Breast epithelium (tissue), 4 donors: ENCODE data around the gene EPHA6. TPM values are rescaled to one million over a fixed set of nuclear protein-coding genes. Genes with fewer than 3 reads are reported as not detected.

Experiments used
- DNase-seq, 2 donors: peaks; one replicate each; pipeline ENCODE4 v3.0.0-alpha.2; 2019; ENCODE audit warnings: low spot score in 2 of 2
- H3K27ac ChIP-seq, 2 donors: fragments of 200-600 bp; sonication (generic) in 1 of 2; one replicate each; pipeline ENCODE4 v1.5.1; 2016 to 2019; ENCODE audit warnings: mild to moderate bottlenecking in 1 of 2
- H3K27me3 ChIP-seq, 2 donors: fragments of 200-600 bp; sonication (generic) in 1 of 2; one replicate each; pipeline versions ENCODE4 v1.5.1 to v1.6.0; 2017 to 2019; ENCODE audit warnings: control low read depth in 1 of 2, mild to moderate bottlenecking in 1 of 2
- H3K36me3 ChIP-seq: fragments of 200-600 bp; one replicate; pipeline ENCODE4 v1.5.1; 2019
- H3K4me1 ChIP-seq, 2 donors: fragments of 200-600 bp; sonication (generic); one replicate each; pipeline ENCODE4 v1.5.1; 2016 to 2019; ENCODE audit warnings: control low read depth in 1 of 2
- H3K4me3 ChIP-seq, 3 donors: fragments of 200-600 bp; sonication (generic); 1 replicate in 2 of 3; 2 replicates in 1 of 3; pipeline ENCODE4 v1.5.1; 2016 to 2019; ENCODE audit warnings: mild to moderate bottlenecking in 3 of 3, moderate library complexity in 2 of 3
- H3K9me3 ChIP-seq, 2 donors: fragments of 200-600 bp; sonication (generic) in 1 of 2; one replicate each; pipeline ENCODE4 v1.5.1; 2016 to 2019; ENCODE audit warnings: control low read depth in 1 of 2
- POLR2A ChIP-seq: fragments of 450-650 bp; IDR thresholded peaks from one replicate; pipeline ENCODE4 v1.6.1; 2016; ENCODE audit warnings: antibody characterized with exemption, mild to moderate bottlenecking, moderate library complexity
- POLR2AphosphoS5 ChIP-seq, 3 donors: sonication (generic); formaldehyde crosslinking; IDR thresholded peaks; one replicate each; pipeline ENCODE4 v1.6.1; 2017; ENCODE audit warnings: antibody characterized with exemption in 3 of 3
- intact Hi-C: fragments of 100-400 bp; cut with DNase I; formaldehyde crosslinking; loops from one replicate; pipeline ENCODE4 v1.15.1; 2023; ENCODE audit warnings: low total_unique reads
- total RNA-seq, 3 donors: library from RNA; depleted of rRNA; stranded (reverse); fragments of >200 nt; gene quantifications; one replicate each; pipeline ENCODE4 v1.1.0, GENCODE V29; 2016
- TF ChIP-seq, protein P1 (sequence below), 3 donors: fragments of 450-650 bp; IDR thresholded peaks; one replicate each; pipeline ENCODE4 v1.5.1; 2016 to 2017; ENCODE audit warnings: antibody characterized with exemption in 3 of 3, mild to moderate bottlenecking in 3 of 3, moderate library complexity in 3 of 3

EPHA6 gene
- total RNA-seq, 3 donors from 2014 or later, result 0.98 to 1.4 (median 1.2) TPM

DNA sequence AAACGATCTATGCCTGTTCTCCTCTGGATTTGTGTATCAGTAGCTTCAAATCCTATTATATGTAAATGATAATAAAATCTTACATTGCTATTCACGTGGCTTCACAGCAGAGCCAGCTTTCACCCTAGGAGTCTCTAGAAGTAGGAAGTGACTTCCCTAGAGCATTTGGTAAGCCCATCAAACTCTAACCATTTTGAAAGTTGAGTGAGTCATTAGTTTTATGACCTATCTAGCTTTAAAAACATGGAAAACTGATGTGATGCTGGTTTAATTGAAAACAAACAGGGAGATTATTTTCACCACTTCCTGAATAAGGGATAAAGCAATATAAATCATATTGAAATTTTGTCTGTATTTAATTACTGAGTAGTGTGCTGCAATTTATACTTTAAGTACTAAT, 275.2 kb downstream of the EPHA6 start:
- DNase-seq, result no peak
- H3K27ac ChIP-seq, result no peak overlapping the region
- intact Hi-C loops, result no loop called here
- no peaks in the 10 kb centered on the region for H3K4me1 ChIP-seq
- H3K36me3 ChIP-seq, result no peaks in the 10 kb centered on the region
- TF ChIP-seq, protein P1, sequence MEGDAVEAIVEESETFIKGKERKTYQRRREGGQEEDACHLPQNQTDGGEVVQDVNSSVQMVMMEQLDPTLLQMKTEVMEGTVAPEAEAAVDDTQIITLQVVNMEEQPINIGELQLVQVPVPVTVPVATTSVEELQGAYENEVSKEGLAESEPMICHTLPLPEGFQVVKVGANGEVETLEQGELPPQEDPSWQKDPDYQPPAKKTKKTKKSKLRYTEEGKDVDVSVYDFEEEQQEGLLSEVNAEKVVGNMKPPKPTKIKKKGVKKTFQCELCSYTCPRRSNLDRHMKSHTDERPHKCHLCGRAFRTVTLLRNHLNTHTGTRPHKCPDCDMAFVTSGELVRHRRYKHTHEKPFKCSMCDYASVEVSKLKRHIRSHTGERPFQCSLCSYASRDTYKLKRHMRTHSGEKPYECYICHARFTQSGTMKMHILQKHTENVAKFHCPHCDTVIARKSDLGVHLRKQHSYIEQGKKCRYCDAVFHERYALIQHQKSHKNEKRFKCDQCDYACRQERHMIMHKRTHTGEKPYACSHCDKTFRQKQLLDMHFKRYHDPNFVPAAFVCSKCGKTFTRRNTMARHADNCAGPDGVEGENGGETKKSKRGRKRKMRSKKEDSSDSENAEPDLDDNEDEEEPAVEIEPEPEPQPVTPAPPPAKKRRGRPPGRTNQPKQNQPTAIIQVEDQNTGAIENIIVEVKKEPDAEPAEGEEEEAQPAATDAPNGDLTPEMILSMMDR (IDR thresholded peaks at IDR 0.05), result no peak
- no peak for TF ChIP-seq POLR2AphosphoS5 (IDR thresholded peaks at IDR 0.05)
- TF ChIP-seq POLR2A, result no peak
- H3K9me3 ChIP-seq, result no peaks in the 10 kb centered on the region
- no peak overlapping the region for H3K4me3 ChIP-seq
- no peaks in the 10 kb centered on the region for H3K27me3 ChIP-seq

- Histone ChIP-seq H3K36me3 (no peaks in the 10 kb centered on the region), H3K4me1 (no peaks in the 10 kb centered on the region), H3K4me3 (no peak overlapping the region), H3K27me3 (no peaks in the 10 kb centered on the region), H3K27ac (no peak overlapping the region), H3K9me3 (no peaks in the 10 kb centered on the region)
- TF ChIP-seq, protein P1 (IDR thresholded peaks at IDR 0.05), result no peak
- TF ChIP-seq POLR2AphosphoS5 (IDR thresholded peaks at IDR 0.05), result no peak
- TF ChIP-seq POLR2A, result no peak
- intact Hi-C loops, result loop anchor here (10.0 kb wide), 1 partner anchor 422 kb away; no protein-coding TSS in a partner anchor
- no peak for DNase-seq
These were observed 288.2 kb downstream of the EPHA6 start for GRCh38 chr3:97102641-97103040.

DNA sequence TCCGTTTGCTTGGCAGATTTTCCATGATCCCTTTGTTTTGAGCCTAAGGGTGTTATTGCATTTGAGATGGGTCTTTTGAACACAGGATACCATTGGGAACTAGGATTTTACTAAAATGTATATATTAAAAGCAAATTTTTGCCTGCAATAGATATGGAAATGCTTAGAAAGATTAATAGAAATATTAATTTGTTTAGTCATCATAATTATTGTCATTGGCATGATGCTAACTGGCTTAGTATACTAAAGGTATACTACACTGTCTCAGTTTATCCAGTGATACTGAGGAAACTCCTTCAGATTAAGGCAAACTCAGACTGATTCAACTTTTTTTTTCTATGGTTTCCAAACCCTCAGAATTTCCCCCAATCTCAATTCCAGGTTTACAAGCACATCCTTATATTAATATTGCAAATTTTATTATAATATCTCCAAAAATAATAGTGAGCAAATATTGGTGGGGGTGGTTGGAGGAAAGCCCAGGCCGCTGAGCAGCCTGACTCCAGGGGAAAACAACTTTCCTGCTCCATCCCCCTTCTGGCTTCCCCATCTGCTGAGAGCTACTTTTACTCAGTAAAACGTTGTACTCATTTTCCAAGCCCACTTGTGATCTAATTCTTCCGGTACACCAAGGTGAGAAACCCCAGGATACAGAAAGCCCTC, 291.7 kb downstream of the EPHA6 start:
- Histone ChIP-seq H3K4me1 (no peaks in the 10 kb centered on the region), H3K9me3 (no peaks in the 10 kb centered on the region), H3K36me3 (no peaks in the 10 kb centered on the region), H3K4me3 (no peak overlapping the region), H3K27me3 (no peaks in the 10 kb centered on the region), H3K27ac (no peak overlapping the region)
- intact Hi-C loops, result loop anchor here (5.0 to 10.0 kb wide), 2 partner anchors 419 to 911 kb away; no protein-coding TSS in a partner anchor
- TF ChIP-seq, protein P1 (IDR thresholded peaks at IDR 0.05), result no peak
- TF ChIP-seq POLR2A (no peak), POLR2AphosphoS5 (IDR thresholded peaks at IDR 0.05) (no peak)
- DNase-seq, result no peak

GRCh38 chr3:97106652-97106989, 292.2 kb downstream of the EPHA6 start:
- Histone ChIP-seq H3K9me3 (no peaks in the 10 kb centered on the region), H3K27ac (no peak overlapping the region), H3K27me3 (no peaks in the 10 kb centered on the region), H3K4me3 (no peak overlapping the region), H3K4me1 (no peaks in the 10 kb centered on the region), H3K36me3 (no peaks in the 10 kb centered on the region)
- DNase-seq, result no peak
- TF ChIP-seq, protein P1 (IDR thresholded peaks at IDR 0.05), result no peak
- TF ChIP-seq POLR2AphosphoS5 (IDR thresholded peaks at IDR 0.05) (no peak), POLR2A (no peak)
- intact Hi-C loops, result loop anchor here (5.0 to 10.0 kb wide), 2 partner anchors 418 to 911 kb away; no protein-coding TSS in a partner anchor

DNA sequence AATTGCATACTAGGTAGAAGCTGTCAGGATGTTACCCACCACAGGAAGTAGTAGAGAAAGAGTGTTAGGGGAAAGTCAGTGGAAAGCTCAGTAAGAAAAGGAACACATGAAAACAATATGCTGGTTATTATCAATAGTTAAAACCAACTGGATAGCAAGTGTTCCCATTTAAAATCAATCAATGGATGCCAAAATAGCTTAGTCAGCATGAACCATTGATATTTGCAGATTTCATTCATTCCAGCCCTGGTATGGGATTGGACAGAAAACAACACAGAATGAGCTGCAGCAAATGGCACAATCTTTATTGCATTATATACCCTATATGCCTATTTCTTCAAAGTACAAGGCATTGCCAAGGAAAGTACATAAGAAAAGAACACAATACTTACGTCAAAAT, 293.7 kb downstream of the EPHA6 start:
- H3K4me1 ChIP-seq, result no peaks in the 10 kb centered on the region
- TF ChIP-seq, protein P1 (IDR thresholded peaks at IDR 0.05), result no peak
- TF ChIP-seq POLR2AphosphoS5 (IDR thresholded peaks at IDR 0.05) (no peak), POLR2A (no peak)
- no peak overlapping the region for H3K4me3 ChIP-seq
- H3K36me3 ChIP-seq, result no peaks in the 10 kb centered on the region
- no peaks in the 10 kb centered on the region for H3K27me3 ChIP-seq
- no peak for DNase-seq
- no peak overlapping the region for H3K27ac ChIP-seq
- H3K9me3 ChIP-seq, result no peaks in the 10 kb centered on the region
- intact Hi-C loops, result loop anchor here (5.0 to 10.0 kb wide), 2 partner anchors 417 to 909 kb away; no protein-coding TSS in a partner anchor
